Thyroid gland (tissue), 4 donors: ENCODE data around the gene STEAP3.

Source experiments
- CTCF ChIP-seq, 6 experiments: fragments of 200-600 bp in 3 of 6; fragments of 450-650 bp in 3 of 6; sonication (generic) in 3 of 6; IDR thresholded peaks; one replicate each; pipeline ENCODE4 v1.5.1; 2016 to 2019; ENCODE audit warnings: antibody characterized with exemption in 6 of 6, mild to moderate bottlenecking in 2 of 6, inconsistent platforms in 1 of 6, moderate library complexity in 1 of 6
- POLR2A ChIP-seq, 2 donors: fragments of 450-650 bp; IDR thresholded peaks; one replicate each; pipeline ENCODE4 v1.6.1; 2017; ENCODE audit warnings: antibody characterized with exemption in 2 of 2, mild to moderate bottlenecking in 2 of 2, moderate library complexity in 1 of 2

GRCh38 chr2:119177838-119178190 lies 45.8 kb upstream of the STEAP3 start:
- TF ChIP-seq POLR2A (IDR thresholded peaks at IDR 0.05): no peak
- TF ChIP-seq CTCF (IDR thresholded peaks at IDR 0.05): no peak
